ENCODE measurements around the gene OR2T34. TPM values are rescaled to one million over a fixed set of nuclear protein-coding genes. Genes with fewer than 3 reads are reported as not detected.

Gene OR2T34
- polyA plus RNA-seq, 2 of the 4 experiments (the other 2 are of a cell fraction): not detected

- no peak within 1 kb of the TSS for H3K4me2 ChIP-seq
- POLR2A ChIA-PET: no interaction called here
- ATAC-seq (no peak), FAIRE-seq (no peak), DNase-seq (ENCODE audit: low read depth in 1 of 2, low spot score in 1 of 2) (no peak)
- no peak within 1 kb of the TSS for H3K27ac ChIP-seq
- H3K4me1 ChIP-seq: no peaks in the 10 kb centered on the region
- no peaks in the 10 kb centered on the region for H3K9me3 ChIP-seq
- 39% methylated on average over 6 of the region's 6 CpGs for WGBS (ENCODE audit: missing lambda C conversion rate)
- TF ChIP-seq KDM5A (IDR thresholded peaks at IDR 0.05): no peak
- no peak within 1 kb of the TSS for H3K4me3 ChIP-seq
- CTCF ChIA-PET: no interaction called here
These were observed 23.0 kb upstream of the OR2T34 start, which contains the start of gene OR2T10 for GRCh38 chr1:248597589-248597988. Gene OR2T10 (minus strand): TSS chr1:248597700. CDS start chr1:248593768, 3,932 bp downstream.

GRCh38 chr1:248596615-248597014 lies 22.1 kb upstream of the OR2T34 start:
- H3K4me2 ChIP-seq: no peak overlapping the region
- POLR2A ChIA-PET: no interaction called here
- FAIRE-seq (no peak), DNase-seq (ENCODE audit: low read depth in 1 of 2, low spot score in 1 of 2) (peak in 1 of 2 experiments; percentile 10), ATAC-seq (no peak)
- H3K4me1 ChIP-seq: no peaks in the 10 kb centered on the region
- H3K4me3 ChIP-seq: no peak overlapping the region
- TF ChIP-seq FOSL2 (IDR thresholded peaks at IDR 0.05) (no peak), FOSL2 (CRISPR knock-in tag; IDR thresholded peaks at IDR 0.05) (no peak), EHMT2 (IDR thresholded peaks at IDR 0.05; ENCODE audit: low read depth) (no peak), CEBPB (IDR thresholded peaks at IDR 0.05) (no peak), KDM5A (IDR thresholded peaks at IDR 0.05) (no peak), EHF (CRISPR knock-in tag; IDR thresholded peaks at IDR 0.05) (no peak), SMC3 (IDR thresholded peaks at IDR 0.05) (no peak), POLR2AphosphoS2 (conservative IDR thresholded peaks at IDR 0.05; ENCODE audit: low read length) (no peak), HDAC2 (IDR thresholded peaks at IDR 0.05) (no peak), POLR2A (IDR thresholded peaks at IDR 0.05; ENCODE audit: low read length) (no peak), ZFP36 (IDR thresholded peaks at IDR 0.05; ENCODE audit: borderline replicate concordance, partially characterized antibody) (no peak), NPAS2 (CRISPR knock-in tag; IDR thresholded peaks at IDR 0.05; ENCODE audit: borderline replicate concordance) (no peak)
- CTCF ChIA-PET: no interaction called here
- no peak overlapping the region for H3K27ac ChIP-seq
- no peaks in the 10 kb centered on the region for H3K9me3 ChIP-seq
- 44% methylated on average over 2 of the region's 2 CpGs for whole genome bisulfite sequencing (ENCODE audit: missing lambda C conversion rate)

- CTCF ChIA-PET: no interaction called here
- H3K4me1 ChIP-seq: no peaks in the 10 kb centered on the region
- H3K27ac ChIP-seq: no peak overlapping the region
- FAIRE-seq (no peak), ATAC-seq (no peak), DNase-seq (ENCODE audit: low read depth in 1 of 2, low spot score in 1 of 2) (no peak)
- H3K4me2 ChIP-seq: no peak overlapping the region
- TF ChIP-seq NFE2L2 (conservative IDR thresholded peaks at IDR 0.05; ENCODE audit: low read length) (no peak), CBX8 (IDR thresholded peaks at IDR 0.05) (no peak), TP53 (CRISPR knock-in tag; IDR thresholded peaks at IDR 0.05) (no peak), MAZ (IDR thresholded peaks at IDR 0.05; ENCODE audit: borderline replicate concordance, low read depth, low read length) (no peak), FOSL2 (IDR thresholded peaks at IDR 0.05) (no peak), FOSL2 (CRISPR knock-in tag; IDR thresholded peaks at IDR 0.05) (no peak), POLR2A (IDR thresholded peaks at IDR 0.05; ENCODE audit: low read length) (no peak), EHMT2 (IDR thresholded peaks at IDR 0.05; ENCODE audit: low read depth) (no peak), ZNF302 (CRISPR knock-in tag; IDR thresholded peaks at IDR 0.05) (no peak), EHF (CRISPR knock-in tag; IDR thresholded peaks at IDR 0.05) (no peak), HOXB13 (CRISPR knock-in tag; IDR thresholded peaks at IDR 0.05; ENCODE audit: low read depth) (no peak), MAFK (IDR thresholded peaks at IDR 0.05; ENCODE audit: partially characterized antibody) (no peak), E2F6 (IDR thresholded peaks at IDR 0.05; ENCODE audit: borderline replicate concordance, low read depth) (no peak), ZFP36 (IDR thresholded peaks at IDR 0.05; ENCODE audit: borderline replicate concordance, partially characterized antibody) (no peak)
- no peak overlapping the region for H3K4me3 ChIP-seq
- no peaks in the 10 kb centered on the region for H3K9me3 ChIP-seq
- 17% methylated on average over 5 of the region's 5 CpGs for WGBS (ENCODE audit: missing lambda C conversion rate)
- POLR2A ChIA-PET: no interaction called here
These were observed 18.7 kb upstream of the OR2T34 start for GRCh38 chr1:248593226-248593625.

DNA sequence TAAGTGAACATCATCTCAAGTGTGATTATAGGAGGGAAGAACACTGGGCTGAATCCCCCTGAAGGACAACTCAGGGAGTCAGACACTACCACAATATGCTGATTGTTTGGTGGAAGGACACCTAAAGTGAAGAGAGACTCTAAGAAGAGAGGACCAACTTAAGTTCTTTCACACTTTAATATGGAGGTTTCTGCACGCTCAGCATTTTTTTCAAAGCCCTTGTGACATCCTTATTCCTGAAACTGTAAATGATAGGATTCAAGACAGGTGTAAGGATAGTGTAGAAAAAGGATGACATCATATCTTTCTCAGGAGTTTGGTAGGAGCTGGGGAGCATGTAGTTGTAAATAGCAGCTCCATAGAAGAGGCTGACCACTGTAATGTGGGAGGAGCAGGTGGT lies 18.1 kb upstream of the OR2T34 start:
- H3K9me3 ChIP-seq: no peaks in the 10 kb centered on the region
- H3K27ac ChIP-seq: no peak overlapping the region
- no peak for DNase-seq (ENCODE audit: low read depth in 1 of 2, low spot score in 1 of 2)
- ATAC-seq: no peak
- FAIRE-seq: no peak
- H3K4me1 ChIP-seq: no peaks in the 10 kb centered on the region
- TF ChIP-seq SMC3 (IDR thresholded peaks at IDR 0.05) (no peak), HOXB5 (CRISPR knock-in tag; IDR thresholded peaks at IDR 0.05) (no peak), CBX8 (IDR thresholded peaks at IDR 0.05) (no peak), MAZ (IDR thresholded peaks at IDR 0.05; ENCODE audit: borderline replicate concordance, low read depth, low read length) (no peak), MAFK (IDR thresholded peaks at IDR 0.05; ENCODE audit: partially characterized antibody) (peak; percentile 97), FOXS1 (CRISPR knock-in tag; IDR thresholded peaks at IDR 0.05) (no peak), ZFP36 (IDR thresholded peaks at IDR 0.05; ENCODE audit: borderline replicate concordance, partially characterized antibody) (no peak)
- ChIA-PET CTCF (no interaction called here), POLR2A (no interaction called here)
- no peak overlapping the region for H3K4me2 ChIP-seq
- 0% methylated on average over 1 of the region's 1 CpG for WGBS (ENCODE audit: missing lambda C conversion rate)
- H3K4me3 ChIP-seq: no peak overlapping the region

All from A549 (cell line).